ENCODE measurements around the gene XRCC1. TPM values are rescaled to one million over a fixed set of nuclear protein-coding genes. Genes with fewer than 3 reads are reported as not detected.

Gene XRCC1
- polyA plus RNA-seq, 1 donor from 2014 or later = 18.6 TPM

DNA sequence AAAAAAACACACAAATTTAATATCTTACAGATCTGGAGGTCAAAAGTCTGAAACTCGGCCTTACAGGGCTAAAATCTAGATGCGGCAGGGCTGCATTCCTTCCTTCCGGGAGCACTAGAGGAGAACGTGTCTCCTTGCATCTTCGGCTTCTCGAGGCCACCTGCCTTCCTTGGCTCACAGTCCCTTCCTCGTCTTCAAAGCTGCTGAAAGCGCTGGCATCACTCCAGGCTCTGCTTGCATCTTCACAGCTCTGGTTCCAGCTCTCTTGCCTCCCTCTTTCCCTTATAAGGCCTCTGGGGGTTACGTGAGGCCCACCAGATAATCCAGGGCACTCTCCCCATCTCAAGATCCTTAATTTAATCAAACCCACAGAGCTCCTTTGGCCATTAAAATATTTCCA lies 10.5 kb downstream of the XRCC1 start:
- no peak for TF ChIP-seq EZH2 (IDR thresholded peaks at IDR 0.05; ENCODE audit: borderline replicate concordance, insufficient read depth, low read length, poor library complexity, severe bottlenecking)
- no peak for TF ChIP-seq SMC3 (conservative IDR thresholded peaks at IDR 0.05; ENCODE audit: poor library complexity)
- TF ChIP-seq RAD21 (conservative IDR thresholded peaks at IDR 0.05) = no peak
- TF ChIP-seq, protein P1, sequence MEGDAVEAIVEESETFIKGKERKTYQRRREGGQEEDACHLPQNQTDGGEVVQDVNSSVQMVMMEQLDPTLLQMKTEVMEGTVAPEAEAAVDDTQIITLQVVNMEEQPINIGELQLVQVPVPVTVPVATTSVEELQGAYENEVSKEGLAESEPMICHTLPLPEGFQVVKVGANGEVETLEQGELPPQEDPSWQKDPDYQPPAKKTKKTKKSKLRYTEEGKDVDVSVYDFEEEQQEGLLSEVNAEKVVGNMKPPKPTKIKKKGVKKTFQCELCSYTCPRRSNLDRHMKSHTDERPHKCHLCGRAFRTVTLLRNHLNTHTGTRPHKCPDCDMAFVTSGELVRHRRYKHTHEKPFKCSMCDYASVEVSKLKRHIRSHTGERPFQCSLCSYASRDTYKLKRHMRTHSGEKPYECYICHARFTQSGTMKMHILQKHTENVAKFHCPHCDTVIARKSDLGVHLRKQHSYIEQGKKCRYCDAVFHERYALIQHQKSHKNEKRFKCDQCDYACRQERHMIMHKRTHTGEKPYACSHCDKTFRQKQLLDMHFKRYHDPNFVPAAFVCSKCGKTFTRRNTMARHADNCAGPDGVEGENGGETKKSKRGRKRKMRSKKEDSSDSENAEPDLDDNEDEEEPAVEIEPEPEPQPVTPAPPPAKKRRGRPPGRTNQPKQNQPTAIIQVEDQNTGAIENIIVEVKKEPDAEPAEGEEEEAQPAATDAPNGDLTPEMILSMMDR (IDR thresholded peaks at IDR 0.05; ENCODE audit: poor library complexity, severe bottlenecking) = no peak
- H3K79me2 ChIP-seq (replicated peaks; ENCODE audit: insufficient read depth, low read length) = peaks cover 3% of the 10 kb centered on the region
- no peak overlapping the region for H3K27ac ChIP-seq (ENCODE audit: low read length)

DNA sequence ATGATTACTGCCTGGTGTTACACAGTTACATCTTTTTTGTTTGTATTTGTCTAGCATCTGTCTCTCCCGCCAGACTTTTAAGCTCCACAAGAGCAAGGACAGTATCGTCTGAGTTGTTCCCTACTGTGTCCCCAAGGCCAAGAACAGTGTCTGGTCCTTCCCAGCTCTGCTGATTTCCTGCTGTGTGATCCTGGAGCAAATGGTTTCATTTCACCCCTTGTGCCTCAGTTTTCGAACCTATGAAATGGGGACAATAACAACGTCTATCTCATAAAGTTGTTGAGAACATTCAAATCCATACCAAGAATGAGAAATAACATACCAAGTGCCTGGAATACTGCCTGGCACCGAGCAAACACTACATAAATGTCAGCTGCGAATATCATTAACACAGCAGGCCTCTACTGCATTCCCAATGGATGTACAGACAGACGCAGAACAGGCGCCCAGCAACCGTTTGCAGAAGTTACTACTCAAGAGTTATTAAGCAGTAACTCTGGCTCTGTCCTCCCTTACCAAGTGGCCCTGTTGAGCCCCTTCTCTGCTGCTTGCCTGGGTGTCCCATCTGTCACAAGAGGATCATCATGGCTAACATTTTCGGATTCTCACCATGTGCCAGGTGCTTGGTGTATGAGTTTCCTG lies 11.4 kb downstream of the XRCC1 start:
- H2AFZ ChIP-seq (ENCODE audit: low read depth, low read length) = no peak overlapping the region
- H3K4me2 ChIP-seq (ENCODE audit: low read length) = no peak overlapping the region
- H3K27ac ChIP-seq (ENCODE audit: low read length) = no peak overlapping the region
- H3K27me3 ChIP-seq (ENCODE audit: insufficient read depth, low read depth, low read length) = no peaks in the 10 kb centered on the region
- no peaks in the 10 kb centered on the region for H3K36me3 ChIP-seq (ENCODE audit: insufficient read depth, low read length)
- TF ChIP-seq MXI1 (conservative IDR thresholded peaks at IDR 0.05; ENCODE audit: poor library complexity, severe bottlenecking) (no peak), RAD21 (conservative IDR thresholded peaks at IDR 0.05) (no peak), SMC3 (conservative IDR thresholded peaks at IDR 0.05; ENCODE audit: poor library complexity) (no peak)
- peaks cover 3% of the 10 kb centered on the region for H3K79me2 ChIP-seq (replicated peaks; ENCODE audit: insufficient read depth, low read length)
- no peaks in the 10 kb centered on the region for H3K9me2 ChIP-seq (ENCODE audit: insufficient read depth, low read length)
- H3K4me3 ChIP-seq (ENCODE audit: low read length) = no peak overlapping the region
- H3K9me3 ChIP-seq (ENCODE audit: low read length) = no peaks in the 10 kb centered on the region
- H3K9ac ChIP-seq (ENCODE audit: low read length) = no peak overlapping the region
- H4K20me1 ChIP-seq (ENCODE audit: insufficient read depth) = no peaks in the 10 kb centered on the region
- H3F3A ChIP-seq (ENCODE audit: insufficient read depth, low read length, poor library complexity, severe bottlenecking) = no peaks in the 10 kb centered on the region

More for the DNA sequence above, 10.5 kb downstream of the XRCC1 start:
- no peaks in the 10 kb centered on the region for H3F3A ChIP-seq (ENCODE audit: insufficient read depth, low read length, poor library complexity, severe bottlenecking)
- H3K4me2 ChIP-seq (ENCODE audit: low read length) = no peak overlapping the region
- H4K20me1 ChIP-seq (ENCODE audit: insufficient read depth) = no peaks in the 10 kb centered on the region
- no peak overlapping the region for H3K9ac ChIP-seq (ENCODE audit: low read length)
- H3K36me3 ChIP-seq (ENCODE audit: insufficient read depth, low read length) = no peaks in the 10 kb centered on the region
- H3K9me3 ChIP-seq (ENCODE audit: low read length) = no peaks in the 10 kb centered on the region
- no peak overlapping the region for H3K4me3 ChIP-seq (ENCODE audit: low read length)
- no peak overlapping the region for H2AFZ ChIP-seq (ENCODE audit: low read depth, low read length)
- no peaks in the 10 kb centered on the region for H3K27me3 ChIP-seq (ENCODE audit: insufficient read depth, low read depth, low read length)
- no peaks in the 10 kb centered on the region for H3K9me2 ChIP-seq (ENCODE audit: insufficient read depth, low read length)

DNA sequence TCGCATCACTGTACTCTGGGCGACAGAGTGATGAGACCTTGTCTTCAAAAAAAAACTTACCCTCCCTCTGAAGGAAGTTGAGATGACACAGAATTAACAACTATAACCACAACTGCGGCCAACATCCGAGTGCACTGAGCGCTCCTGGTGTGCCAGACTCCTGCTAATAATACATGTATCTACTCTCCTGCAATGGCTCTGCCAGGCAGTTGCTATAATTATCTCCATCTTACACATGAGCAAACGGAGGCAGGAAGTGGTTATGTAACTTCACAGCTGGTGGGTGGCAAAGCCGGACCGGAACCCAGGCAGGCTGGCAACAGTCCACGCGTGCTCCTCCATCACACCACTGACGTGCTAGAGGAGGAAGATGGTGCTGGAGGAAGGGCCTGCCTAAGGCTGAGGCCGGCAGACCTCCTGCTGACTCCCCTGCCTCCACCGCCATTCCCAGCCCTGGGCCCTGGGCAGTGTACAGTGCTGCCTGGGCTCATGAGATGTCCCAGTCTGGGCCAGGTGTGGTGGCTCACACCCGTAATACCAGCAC lies 12.6 kb downstream of the XRCC1 start:
- H3K27ac ChIP-seq (ENCODE audit: low read length) = no peak overlapping the region
- H3K9me3 ChIP-seq (ENCODE audit: low read length) = no peaks in the 10 kb centered on the region
- no peak for TF ChIP-seq EP300 (conservative IDR thresholded peaks at IDR 0.05; ENCODE audit: poor library complexity, severe bottlenecking)
- no peak for TF ChIP-seq EZH2 (IDR thresholded peaks at IDR 0.05; ENCODE audit: borderline replicate concordance, insufficient read depth, low read length, poor library complexity, severe bottlenecking)
- TF ChIP-seq TAF1 (IDR thresholded peaks at IDR 0.05; ENCODE audit: low read depth) = no peak
- no peak for TF ChIP-seq MXI1 (conservative IDR thresholded peaks at IDR 0.05; ENCODE audit: poor library complexity, severe bottlenecking)
- TF ChIP-seq RAD21 (conservative IDR thresholded peaks at IDR 0.05) = no peak
- TF ChIP-seq, protein P2, sequence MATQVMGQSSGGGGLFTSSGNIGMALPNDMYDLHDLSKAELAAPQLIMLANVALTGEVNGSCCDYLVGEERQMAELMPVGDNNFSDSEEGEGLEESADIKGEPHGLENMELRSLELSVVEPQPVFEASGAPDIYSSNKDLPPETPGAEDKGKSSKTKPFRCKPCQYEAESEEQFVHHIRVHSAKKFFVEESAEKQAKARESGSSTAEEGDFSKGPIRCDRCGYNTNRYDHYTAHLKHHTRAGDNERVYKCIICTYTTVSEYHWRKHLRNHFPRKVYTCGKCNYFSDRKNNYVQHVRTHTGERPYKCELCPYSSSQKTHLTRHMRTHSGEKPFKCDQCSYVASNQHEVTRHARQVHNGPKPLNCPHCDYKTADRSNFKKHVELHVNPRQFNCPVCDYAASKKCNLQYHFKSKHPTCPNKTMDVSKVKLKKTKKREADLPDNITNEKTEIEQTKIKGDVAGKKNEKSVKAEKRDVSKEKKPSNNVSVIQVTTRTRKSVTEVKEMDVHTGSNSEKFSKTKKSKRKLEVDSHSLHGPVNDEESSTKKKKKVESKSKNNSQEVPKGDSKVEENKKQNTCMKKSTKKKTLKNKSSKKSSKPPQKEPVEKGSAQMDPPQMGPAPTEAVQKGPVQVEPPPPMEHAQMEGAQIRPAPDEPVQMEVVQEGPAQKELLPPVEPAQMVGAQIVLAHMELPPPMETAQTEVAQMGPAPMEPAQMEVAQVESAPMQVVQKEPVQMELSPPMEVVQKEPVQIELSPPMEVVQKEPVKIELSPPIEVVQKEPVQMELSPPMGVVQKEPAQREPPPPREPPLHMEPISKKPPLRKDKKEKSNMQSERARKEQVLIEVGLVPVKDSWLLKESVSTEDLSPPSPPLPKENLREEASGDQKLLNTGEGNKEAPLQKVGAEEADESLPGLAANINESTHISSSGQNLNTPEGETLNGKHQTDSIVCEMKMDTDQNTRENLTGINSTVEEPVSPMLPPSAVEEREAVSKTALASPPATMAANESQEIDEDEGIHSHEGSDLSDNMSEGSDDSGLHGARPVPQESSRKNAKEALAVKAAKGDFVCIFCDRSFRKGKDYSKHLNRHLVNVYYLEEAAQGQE (IDR thresholded peaks at IDR 0.05; ENCODE audit: borderline replicate concordance) = no peak
- no peak for TF ChIP-seq POLR2AphosphoS5 (IDR thresholded peaks at IDR 0.05)
- no peak for TF ChIP-seq SMC3 (conservative IDR thresholded peaks at IDR 0.05; ENCODE audit: poor library complexity)
- TF ChIP-seq, protein P1 (IDR thresholded peaks at IDR 0.05; ENCODE audit: poor library complexity, severe bottlenecking) = no peak
- no peaks in the 10 kb centered on the region for H3K9me2 ChIP-seq (ENCODE audit: insufficient read depth, low read length)
- H3K36me3 ChIP-seq (ENCODE audit: insufficient read depth, low read length) = no peaks in the 10 kb centered on the region
- no peak overlapping the region for H2AFZ ChIP-seq (ENCODE audit: low read depth, low read length)
- H3F3A ChIP-seq (ENCODE audit: insufficient read depth, low read length, poor library complexity, severe bottlenecking) = no peaks in the 10 kb centered on the region
- no peaks in the 10 kb centered on the region for H4K20me1 ChIP-seq (ENCODE audit: insufficient read depth)
- H3K4me2 ChIP-seq (ENCODE audit: low read length) = no peak overlapping the region
- H3K27me3 ChIP-seq (ENCODE audit: insufficient read depth, low read depth, low read length) = no peaks in the 10 kb centered on the region
- H3K9ac ChIP-seq (ENCODE audit: low read length) = no peak overlapping the region
- no peak overlapping the region for H3K4me3 ChIP-seq (ENCODE audit: low read length)
- H3K79me2 ChIP-seq (replicated peaks; ENCODE audit: insufficient read depth, low read length) = no peaks in the 10 kb centered on the region

All from neural cell (in vitro differentiated cells).